GM21529 (cell line): ENCODE measurements around the gene ELK4.

Experiments used
- ATAC-seq: cut with Tn5 transposase; IDR thresholded peaks from one replicate; pipeline ENCODE4 v1.9.1; 2021; ENCODE audit not compliant: unreplicated experiment

The ELK4 gene

DNA sequence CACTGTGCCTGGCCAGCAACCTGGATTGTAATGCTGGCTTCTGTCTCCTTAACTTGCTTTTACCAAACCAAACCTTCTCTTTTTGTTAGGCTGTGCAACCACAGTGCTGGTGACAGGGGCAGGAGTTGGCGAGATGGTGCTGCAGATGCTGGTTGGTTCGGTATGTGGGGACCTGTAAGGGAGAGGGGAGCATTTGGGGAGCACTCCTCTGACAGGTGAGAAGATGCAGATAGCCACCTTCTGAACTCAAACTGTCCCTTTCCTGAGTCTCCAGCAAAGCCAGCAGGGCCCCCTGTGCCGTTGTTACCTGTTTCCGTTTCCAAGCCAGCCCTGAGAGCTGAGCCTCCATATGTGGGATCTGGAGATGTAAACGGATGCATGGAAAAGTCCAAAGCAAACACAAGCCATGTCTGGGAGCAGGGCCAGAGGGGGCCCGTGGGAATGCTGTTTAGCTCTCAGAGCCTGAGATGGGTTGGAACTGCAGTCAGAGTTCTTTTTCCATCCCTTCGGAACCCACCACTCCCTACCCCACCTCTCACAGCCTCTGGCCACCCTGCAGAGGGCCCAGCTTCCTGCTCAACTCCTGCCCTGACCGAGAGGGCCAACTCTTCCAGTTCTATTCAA lies 34.0 kb downstream of the ELK4 start:
- no peak for ATAC-seq

DNA sequence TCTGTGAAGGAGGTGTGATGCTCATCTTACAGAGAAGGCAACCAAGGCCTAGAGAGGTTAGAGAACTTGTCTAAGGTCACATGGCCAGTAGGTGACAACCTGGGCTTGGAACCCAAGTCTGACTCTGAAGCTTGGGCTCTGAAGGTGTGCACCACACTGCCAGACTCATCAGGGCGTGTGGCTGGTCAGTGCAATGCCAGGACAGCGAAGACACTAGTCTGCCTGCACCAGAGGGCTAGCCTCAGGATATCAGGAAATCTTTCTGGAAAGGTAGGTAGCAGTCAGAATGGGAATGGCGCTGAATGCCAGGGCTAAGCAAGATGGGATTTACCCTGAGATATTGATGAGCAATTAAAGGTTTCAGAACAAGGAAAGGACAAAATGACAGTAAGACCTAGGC lies 34.9 kb downstream of the ELK4 start:
- no peak for ATAC-seq

DNA sequence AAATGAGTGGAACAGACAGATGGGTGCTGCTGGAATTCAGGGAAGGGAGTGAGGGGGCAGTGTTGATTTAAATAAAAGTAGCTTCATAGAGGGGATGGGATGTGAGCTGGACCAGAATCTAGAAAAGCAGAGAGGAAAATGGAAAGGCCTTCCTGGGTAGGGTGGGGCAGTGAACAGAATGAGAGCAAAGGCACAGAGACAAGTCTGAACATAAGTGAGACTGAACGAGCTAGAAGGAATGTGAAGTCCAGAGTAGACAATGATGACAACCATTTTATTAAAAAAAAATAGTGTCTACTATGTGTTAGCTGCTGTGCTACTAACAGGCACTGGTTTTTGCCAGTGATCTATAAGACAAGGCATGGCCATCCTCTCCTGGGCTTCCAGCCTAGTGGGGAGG lies 36.0 kb downstream of the ELK4 start:
- ATAC-seq, result no peak

DNA sequence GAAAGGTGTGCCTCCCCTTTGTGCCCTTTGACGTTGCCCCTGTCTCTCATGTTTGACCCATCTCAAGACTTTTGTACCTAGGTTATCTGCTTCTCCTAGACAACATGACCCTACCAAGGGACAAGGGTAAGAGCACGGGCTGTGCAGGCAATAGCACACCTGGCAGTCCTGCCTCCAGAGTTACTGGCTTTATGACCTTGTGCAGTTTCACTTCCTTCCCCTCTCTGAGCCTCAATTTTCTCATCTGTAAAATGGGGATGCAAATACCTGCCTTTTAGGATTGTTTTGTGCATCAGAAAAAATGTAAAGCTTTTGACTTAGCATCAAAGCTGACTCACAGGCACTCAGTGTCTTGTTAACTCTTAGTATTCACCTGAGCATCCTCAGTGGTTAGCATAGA lies 36.4 kb downstream of the ELK4 start:
- ATAC-seq, result peak; percentile 26

DNA sequence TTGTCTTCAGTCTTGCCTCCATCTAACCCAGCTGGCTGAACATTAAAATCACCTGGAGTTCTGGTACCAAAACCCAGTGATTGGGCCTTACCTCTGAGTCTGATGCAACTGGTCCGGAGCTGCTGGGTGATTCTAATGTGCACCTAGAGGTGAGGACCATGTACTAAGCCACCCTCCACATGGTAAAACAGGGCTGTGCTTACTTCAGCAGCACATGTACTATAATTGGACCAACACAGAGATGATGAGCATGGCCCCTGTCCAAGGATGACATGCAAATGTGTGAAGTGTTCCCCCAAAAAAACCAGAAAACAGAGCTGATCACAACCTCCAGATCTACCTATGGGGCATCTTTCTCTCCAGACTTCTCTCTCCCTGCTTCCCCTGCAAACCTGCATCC lies 37.0 kb downstream of the ELK4 start:
- ATAC-seq, result no peak

DNA sequence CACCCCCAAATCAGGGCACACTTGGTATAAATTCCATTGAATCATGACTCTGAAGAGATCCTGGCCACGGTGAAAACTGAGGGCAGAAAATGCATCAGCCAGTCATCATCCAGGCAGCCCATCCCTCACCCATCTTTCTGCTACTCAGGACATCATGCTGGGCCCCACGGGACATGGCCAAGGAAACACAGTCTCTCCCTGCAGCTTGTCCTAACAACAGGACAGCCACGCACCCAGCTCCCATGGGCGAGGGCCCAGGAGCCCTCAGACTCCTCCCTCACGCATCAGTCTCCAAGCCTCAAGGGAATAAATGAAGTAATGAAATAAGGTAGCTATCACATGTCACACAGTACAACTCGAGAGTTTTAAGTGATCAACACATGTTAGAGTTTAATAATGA lies 37.8 kb downstream of the ELK4 start:
- ATAC-seq, result no peak

DNA sequence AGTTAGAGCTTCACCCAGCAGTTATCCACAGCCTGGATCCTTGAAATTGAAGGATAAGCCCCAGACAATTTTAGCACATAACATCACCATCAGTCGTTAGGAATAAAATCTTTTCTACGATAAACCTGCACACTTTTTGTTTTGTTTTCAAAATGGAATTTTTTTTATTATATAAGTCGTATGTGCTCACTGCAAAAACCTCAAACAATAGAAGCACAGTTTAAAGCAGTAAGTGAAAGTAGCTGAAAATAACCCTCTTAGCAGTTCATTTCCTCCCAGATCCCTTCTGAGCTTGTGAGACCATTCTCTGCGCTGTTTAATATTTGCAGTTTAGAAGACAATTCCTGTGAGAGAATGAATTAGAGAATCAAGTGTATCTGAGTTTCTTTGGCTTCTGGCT lies 38.3 kb downstream of the ELK4 start:
- peak; percentile 46 for ATAC-seq

DNA sequence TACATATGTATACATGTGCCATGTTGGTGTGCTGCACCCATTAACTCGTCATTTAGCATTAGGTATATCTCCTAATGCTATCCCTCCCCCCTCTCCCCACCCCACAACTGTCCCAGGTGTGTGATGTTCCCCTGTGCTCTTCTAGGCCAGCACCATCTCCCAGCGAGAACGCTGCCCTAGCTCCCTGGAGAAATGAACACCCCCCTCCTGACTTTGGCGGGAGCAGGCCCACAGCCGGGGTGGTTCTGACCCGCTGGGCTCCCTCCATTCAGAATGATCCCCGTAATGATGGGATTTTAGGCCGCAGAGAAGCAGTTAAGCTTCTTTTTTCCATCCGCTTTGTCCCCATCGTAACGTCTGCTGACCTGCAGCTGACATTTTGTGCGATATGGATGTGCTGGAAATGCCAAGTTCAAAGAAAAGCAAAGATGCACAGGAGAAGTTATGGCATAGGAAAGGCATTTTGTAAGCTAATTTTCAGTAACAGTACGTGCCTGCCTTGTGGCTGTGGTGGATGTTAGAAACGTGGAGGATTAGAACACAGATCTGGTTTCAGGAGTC lies 39.3 kb downstream of the ELK4 start:
- no peak for ATAC-seq

DNA sequence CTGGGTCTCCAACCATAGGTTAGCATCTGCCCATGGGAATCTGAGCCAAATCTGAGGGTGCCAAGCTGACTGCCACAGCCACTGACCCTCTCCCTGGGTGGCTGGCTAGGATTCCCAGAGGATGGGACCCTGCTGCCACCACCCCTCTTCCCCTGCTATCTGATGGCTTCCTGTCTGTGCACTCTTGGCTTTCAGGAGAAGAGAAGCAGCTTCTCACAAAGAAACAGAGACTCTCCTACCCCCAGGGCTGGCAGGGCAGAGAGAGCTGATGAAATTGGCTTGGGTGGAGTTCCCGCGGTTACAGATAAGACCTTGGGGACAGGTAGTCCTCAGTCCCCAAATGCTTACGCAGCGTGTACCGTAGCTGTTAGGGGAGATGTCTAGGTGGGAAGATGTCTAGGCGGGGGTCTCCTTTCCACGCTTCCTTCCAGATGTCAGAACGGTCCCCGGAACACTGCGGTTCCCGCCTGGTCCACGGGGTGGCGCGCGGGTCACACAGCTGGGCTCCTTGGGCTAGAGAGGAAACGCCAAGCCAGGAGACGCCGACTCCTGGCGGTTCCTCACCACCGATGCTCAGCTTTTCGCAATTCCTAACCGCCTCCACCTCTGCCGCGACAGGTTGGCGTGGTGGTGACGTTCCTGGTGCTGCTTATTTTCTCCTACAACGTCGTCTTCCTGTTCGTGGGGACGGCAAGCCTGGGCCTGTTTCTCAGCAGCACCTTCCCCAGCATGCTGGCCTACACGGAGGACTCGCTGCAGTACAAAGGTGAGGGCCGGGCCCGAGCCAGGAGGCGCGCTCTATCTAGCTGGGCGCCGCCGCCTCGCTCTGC lies 40.1 kb downstream of the ELK4 start:
- peak; percentile 53 for ATAC-seq

DNA sequence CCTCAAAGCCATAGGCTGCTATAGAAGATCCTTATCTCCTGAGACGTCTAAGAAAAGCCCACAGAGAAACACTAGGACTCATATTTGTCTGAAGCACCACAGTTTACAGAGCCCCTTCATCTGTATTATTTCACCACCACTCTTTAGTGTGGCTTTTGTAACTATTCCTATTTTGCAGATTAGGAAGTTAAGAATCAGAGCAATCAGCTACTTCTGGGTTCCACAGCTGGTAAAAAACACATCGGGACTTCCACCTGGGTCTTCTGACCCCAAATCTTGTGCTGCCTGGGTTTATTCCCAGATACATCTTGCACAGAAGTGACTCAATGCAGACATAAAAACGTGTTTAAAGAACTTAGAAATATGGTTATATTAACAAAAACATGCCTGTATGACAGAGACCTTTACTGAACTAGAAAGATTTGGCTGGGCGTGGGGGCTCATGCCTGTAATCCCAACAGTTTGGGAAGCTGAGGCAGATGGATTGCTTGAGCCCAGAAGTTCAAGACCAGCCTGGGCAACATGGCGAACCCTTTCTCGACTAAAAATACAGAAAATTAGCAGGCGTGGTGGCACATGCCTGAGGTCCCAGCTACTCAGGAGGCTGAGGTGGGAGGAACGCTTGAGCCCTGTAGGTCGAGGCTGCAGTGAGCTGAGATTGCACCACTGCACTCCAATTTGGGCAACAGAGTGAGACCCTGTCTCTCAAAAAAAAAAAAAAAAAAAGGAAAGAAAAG lies 40.9 kb downstream of the ELK4 start:
- no peak for ATAC-seq

DNA sequence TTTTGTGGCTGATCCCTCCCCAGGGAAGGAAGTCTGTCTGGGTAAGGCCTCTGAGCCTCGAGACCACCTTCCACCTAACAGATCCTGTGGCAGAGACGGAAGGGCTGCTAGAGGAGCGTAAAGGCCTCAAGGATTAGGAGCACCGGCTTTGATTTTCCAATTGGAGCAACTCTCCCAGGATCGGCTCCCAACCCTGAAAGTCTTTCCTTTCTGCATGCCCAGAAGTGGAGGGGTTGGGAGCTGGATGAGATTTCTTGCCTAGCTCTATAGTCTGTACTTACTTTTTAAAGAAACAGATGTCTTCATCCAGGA lies 41.4 kb downstream of the ELK4 start:
- ATAC-seq, result no peak

DNA sequence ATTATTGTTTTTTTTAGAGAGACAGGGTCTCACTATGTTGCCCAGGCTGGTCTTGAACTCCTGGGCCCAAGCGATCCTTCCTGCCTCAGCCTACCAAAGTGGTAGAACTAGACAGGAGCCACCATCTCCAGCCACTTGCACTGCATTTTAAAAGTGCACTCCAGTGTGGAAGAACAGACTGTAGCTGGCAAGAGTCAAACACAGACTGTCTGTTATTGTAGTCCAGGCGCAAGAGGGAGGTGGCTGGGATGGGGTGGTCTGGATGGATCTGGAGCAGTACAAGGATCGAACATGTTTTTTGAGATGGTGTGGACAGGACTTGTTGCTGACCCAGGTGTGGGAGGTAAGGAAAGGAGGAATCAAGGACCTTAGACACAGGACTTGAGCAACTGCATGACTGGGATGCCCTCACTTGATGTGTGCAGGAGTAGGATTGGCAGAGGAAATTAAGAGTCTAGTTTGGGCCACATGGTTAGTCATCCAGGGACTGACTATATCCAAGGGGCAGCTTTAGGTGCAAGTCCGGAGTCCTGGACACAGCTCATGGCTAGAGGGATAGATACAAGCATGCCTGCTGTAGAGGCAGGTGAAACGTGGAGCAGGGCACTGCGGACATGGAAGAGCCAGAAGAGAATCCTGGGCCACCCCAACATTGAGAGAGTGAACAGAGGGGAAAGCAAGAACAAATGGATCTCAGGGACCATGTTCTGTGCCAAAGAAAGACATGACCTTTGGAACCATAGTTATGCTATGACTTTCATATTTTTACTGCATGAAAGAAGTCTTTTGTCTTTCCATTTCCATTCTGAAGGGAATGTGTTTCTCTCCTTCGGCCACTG lies 42.0 kb downstream of the ELK4 start:
- no peak for ATAC-seq

DNA sequence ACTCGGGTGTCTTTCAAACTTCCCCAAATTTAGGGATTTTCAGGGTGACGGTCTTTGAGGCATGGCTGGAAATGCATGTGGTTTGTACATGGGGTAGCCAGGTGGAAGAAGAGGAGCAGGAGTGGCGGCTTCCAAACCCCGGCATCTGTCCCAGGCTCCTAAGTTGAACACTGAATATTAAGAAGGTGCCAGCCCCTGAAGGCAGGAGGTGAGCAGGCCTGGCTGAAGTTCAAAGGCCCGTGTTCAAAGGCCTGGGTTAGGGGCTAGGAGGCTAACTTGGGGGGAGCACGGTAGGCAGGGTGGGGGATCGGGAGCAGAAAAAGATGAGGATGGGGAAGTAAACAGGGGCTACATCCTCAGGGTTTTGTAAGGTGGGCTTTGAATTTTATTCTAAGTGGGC lies 42.8 kb downstream of the ELK4 start:
- ATAC-seq, result no peak

DNA sequence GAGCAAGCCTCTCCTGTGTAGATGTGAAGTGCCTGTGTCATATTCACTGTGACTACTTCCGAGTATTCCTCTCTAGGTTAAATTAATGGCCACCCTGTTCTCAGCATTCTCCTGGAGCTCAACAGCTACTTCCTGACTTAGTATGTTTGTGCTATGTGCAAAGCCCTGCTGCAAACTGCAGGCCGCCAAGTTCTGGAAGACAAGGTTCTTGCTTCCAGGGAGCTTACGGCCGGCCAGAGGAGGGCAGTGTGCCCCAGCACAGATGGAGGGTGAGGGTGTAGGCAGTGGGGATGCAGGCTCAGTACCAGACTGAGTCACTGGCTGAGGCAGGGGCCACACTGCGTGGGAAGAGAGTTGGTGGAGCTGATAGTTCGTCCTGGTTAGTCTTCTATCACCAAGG lies 43.2 kb downstream of the ELK4 start:
- ATAC-seq, result no peak

DNA sequence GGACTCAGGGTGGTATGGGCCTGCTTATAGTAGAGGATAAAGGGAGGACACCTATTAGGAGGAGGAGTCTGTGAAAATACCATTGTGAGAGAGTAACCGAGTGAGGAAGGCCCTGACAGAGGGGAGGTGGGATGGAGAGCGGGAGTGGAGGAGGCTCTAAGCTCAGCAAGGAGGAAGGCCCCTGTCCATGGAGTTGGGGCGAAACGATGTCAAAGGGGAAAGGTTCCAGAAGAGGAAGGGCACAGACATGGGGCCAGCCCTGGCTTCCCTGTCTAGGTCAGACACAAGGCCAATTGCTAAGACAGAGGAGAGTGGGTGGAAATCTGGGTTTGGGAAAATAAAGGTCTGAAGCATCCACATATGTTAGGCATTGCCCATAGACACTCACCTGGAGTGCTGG lies 44.2 kb downstream of the ELK4 start:
- ATAC-seq, result no peak

DNA sequence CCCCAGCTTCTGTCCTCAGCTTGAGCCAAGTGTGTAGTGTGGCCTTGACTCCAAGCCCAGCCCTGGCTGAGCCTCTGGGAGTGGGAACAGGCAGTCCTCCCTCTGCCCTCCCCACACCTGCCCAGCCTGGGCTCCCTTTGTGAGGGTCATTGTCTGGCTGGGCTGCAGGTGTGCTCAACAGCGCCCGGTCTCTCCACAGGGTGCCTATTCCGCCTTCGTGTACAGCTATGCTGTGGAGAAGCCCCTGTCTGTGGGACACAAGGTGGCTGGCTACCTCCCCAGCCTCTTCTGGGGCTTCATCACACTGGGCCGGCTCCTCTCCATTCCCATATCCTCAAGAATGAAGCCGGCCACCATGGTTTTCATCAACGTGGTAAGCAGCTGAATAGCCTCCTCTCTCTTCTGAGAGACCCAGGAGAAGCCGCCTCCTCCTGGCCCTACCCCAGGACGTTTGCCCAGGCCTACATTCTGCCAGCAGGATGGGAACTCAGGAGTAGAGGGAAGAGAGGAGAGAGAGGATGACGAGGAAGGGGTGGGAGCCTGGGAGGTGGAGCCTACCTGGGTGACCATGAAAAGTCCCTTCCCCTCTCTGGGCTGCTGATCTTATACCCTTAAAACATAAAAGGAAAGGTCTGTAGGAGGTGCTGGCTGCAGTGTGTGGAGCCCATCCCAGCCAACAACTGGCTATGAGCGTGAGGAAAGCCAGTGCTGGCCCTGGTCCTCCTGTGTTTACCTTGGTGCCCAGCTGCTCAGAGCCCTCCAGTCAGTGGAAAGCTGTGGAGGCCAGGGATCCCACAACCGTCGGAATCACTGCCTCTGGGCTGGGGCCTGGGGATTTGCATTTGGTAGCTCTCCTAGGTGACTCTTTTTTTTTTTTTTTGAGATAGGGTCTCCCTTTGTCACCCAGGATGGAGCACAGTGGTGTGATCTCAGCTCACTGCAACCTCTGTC lies 45.7 kb downstream of the ELK4 start:
- ATAC-seq, result no peak

DNA sequence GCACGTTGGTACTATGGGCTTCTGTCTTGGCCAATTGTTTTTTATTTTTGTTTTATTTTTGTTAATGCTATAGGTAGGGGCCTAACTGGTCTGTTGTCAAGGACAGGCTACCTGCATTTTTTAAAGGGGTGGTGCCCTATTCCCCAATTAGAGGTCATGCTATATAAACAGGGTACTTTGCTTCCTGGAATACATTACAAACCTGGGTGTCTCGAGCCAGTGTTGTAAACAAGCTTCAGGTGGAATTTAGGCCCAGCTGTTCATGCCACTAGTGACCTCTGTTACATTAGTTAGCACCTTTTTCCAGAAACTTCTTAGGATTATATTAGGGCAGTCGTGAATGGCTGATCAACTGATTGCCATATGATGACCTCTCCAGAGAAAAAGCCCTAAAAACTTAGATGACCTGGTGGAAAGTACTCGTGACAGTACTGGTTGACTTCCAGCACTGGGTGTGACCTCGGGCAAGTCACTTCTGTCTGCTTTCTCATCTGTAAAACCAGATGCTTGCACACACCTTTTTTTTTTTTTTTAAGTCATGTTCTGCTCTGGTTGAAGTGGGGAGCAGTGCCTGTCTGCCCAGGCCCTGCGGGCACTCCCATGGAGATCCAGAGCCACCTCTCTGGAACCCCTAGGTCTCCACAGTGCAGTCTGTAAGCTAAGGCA lies 46.5 kb downstream of the ELK4 start:
- ATAC-seq, result no peak

DNA sequence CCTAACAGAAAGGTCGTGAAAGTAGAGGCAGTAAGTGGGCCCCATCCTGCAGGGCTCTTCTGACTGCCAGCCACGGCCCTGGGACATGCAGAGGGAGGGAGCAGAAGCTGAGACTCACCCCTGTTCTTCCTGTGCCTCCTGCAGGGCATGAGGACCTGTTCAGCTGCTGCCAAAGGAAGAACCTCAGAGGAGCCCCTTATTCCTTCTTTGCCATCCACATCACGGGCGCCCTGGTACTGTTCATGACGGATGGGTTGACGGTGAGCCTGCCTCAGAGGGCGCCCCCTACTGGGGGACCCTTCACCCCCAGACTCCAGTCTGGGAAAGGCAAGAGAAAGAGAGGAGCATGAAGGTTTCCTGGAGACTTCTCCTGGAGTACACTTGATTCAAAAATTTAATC lies 47.1 kb downstream of the ELK4 start:
- ATAC-seq, result no peak

DNA sequence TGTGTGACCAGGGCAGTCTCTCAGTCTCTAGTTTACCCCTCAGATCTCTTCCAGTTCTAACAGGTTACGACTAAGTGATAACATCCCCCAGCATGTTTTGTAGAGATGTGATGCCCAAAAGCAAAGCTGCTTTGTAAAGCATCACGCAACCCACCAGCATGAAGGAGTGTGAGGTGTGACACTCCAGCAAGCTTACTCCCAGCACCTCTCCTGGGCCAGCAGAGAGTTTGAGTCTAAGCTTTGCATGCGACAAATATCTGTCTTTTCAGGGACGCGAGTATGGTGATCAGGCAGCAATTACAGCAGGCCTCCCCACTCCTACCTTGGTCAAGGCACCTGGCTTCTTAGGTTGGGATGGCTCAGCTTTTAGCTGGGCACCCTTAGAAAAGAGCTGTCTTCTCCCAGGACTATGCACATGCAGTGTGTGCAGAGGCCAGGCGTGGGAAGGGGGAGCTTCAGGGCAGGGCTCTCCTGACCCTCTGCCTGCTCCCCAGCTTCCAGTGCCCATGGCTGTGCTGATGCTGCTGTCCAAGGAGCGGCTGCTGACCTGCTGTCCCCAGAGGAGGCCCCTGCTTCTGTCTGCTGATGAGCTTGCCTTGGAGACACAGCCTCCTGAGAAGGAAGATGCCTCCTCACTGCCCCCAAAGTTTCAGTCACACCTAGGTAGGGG lies 48.2 kb downstream of the ELK4 start:
- no peak for ATAC-seq
